Stimulated activated CD4-positive, alpha-beta T cell treated with anti-CD3 and anti-CD28 coated beads, Interleukin-2, amount 100 ng/mL, for 24 hours (primary cell): ENCODE results near the gene AADACL3.

ENCODE experiments used
- DNase-seq, 2 donors: peaks; one replicate each; pipeline ENCODE4 v3.0.0-alpha.2; 2020

AADACL3 gene

GRCh38 chr1:12769976-12770505 is 54.1 kb downstream of the AADACL3 start:
- no peak for DNase-seq

DNA sequence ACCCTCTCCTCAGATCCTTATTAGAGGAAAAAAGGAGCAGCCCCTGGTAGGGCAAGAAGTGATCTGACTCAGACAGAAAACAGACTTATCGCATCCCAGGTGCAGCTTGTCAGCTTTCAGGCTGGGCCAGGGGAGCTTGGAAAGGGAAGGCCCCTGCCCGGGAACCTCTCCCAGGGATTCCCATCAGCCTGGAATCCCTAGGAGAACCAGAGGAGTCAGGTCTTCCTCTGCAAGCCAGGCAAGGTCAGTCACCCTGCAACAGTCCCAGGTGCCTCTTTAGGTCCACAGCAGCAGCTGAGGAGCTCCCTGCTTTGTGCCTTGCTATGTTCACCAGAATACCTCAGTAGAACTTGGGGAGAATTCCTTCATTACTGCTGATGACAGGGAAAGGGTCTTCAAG is 54.7 kb downstream of the AADACL3 start:
- DNase-seq = no peak

- no peak for DNase-seq
These were observed 55.3 kb downstream of the AADACL3 start for GRCh38 chr1:12771186-12771585.

DNA sequence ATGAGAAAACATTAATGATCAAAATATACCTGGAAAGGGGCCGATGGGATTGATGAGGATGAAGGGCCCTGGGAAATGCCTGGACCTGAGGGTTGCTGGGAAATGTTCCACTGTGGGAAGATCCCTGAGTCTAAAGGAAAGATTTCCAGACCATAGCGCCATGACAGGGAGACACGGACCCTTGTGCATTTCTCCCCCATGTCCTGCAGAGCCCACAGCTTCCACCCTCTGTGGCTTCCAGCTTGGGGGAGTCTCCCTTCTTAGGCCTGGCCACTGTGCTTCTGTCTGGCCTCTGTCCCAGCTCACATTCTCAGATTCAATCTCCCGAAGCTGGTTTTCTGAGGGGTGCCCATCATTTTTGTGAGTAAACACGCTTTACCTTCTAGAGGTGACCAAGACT is 56.6 kb downstream of the AADACL3 start:
- DNase-seq = no peak

DNA sequence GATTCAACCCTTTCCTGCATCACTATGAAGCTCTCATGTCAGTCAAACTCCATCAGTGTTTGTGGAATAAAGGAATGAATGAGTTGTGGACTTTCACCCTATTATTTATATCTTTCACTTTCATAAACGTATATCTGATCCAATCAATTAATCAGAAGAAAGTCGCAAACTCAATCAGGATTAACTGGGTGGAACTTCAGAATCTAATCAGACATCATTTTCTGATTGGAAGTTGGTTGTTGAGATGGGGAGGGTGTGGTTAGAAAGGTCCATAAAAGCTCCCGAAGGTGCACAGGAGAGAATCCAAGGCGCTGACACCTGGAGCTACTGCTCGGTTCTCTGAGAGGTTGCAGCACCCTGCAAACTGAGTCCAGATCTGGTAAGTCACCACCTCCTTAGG is 57.5 kb downstream of the AADACL3 start, which contains the start of gene PRAMEF12:
TSS of gene PRAMEF12 (plus strand) at position 301 of the 400 bp plus-strand sequence. CDS start 1,130 bp downstream, outside the sequence.
- no peak for DNase-seq

DNA sequence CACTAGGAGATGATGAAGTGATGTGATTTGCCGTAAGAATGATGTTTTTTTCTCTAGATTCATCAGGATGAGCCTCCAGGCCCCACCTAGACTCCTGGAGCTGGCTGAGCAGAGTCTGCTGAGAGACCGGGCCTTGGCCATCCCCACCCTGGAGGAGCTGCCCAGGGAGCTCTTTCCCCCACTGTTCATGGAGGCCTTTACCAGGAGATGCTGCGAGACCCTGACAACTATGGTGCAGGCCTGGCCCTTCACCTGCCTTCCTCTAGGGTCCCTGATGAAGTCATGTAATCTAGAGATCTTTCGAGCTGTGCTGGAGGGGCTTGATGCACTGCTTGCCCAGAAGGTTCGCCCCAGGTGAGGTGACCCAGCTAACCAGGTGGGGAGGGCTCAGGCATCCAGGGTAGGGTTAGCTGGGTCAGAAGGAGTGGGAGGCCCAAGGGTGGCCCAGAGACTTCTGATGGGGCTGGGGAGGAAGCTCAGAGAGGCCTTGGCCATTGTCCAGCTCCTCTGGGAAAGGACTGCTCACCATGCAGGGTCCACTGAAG is 59.0 kb downstream of the AADACL3 start:
- DNase-seq = no peak

DNA sequence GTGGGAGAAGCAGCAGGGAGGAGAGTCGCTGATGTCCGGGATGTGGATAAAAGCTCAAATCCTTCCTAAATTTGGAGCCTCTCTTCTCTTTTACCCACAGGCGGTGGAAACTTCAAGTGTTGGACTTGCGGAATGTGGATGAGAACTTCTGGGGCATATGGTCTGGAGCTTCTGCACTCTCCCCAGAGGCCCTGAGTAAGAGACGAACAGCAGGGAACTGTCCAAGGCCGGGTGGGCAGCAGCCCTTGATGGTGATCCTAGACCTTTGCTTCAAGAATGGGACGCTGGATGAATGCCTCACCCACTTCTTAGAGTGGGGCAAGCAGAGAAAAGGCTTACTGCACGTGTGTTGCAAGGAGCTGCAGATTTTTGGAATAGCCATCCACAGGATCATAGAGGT is 59.5 kb downstream of the AADACL3 start:
- DNase-seq = no peak

GRCh38 chr1:12776801-12777557 is 61.1 kb downstream of the AADACL3 start:
- no peak for DNase-seq
